Neutrophil (primary cell): Measurements from ENCODE around the gene MDM4.
"Not testable (repeated sequence)": the region's sequence is repeated elsewhere in the genome, so short reads cannot be mapped to it uniquely, and the experiment has no call there.

Experiments used
- H3K27ac ChIP-seq: fragments of 200-600 bp; sonication (generic); 2 replicates; pipeline ENCODE4 v1.5.1; 2016; ENCODE audit warnings: mild to moderate bottlenecking, moderate library complexity
- H3K27me3 ChIP-seq: fragments of 200-600 bp; sonication (generic); 2 replicates; pipeline ENCODE4 v1.6.0; 2016; ENCODE audit warnings: mild to moderate bottlenecking
- H3K36me3 ChIP-seq: fragments of 200-600 bp; sonication (generic); 2 replicates; pipeline ENCODE4 v1.5.1; 2017
- H3K4me1 ChIP-seq, 2 experiments: fragments of 200-600 bp in 1 of 2; sonication (generic) in 1 of 2; 1 replicate in 1 of 2; 2 replicates in 1 of 2; pipeline versions ENCODE4 v1.5.1 to v1.6.1; 2013 to 2016; ENCODE audit warnings: low read depth in 1 of 2, low read length in 1 of 2, mild to moderate bottlenecking in 1 of 2, moderate library complexity in 1 of 2; ENCODE audit not compliant: control insufficient read depth in 1 of 2, insufficient read depth in 1 of 2
- H3K4me3 ChIP-seq, 2 experiments: fragments of 200-600 bp in 1 of 2; sonication (generic) in 1 of 2; 1 replicate in 1 of 2; 2 replicates in 1 of 2; pipeline ENCODE4 v1.5.1; 2013 to 2016; ENCODE audit warnings: low read depth in 1 of 2, low read length in 1 of 2, mild to moderate bottlenecking in 1 of 2, moderate library complexity in 1 of 2
- H3K9me3 ChIP-seq: fragments of 200-600 bp; sonication (generic); 2 replicates; pipeline ENCODE4 v1.5.1; 2016
- CTCF ChIP-seq: fragments of 200-600 bp; sonication (generic); IDR thresholded peaks from 2 replicates; pipeline ENCODE4 v1.5.1; 2016; ENCODE audit warnings: antibody characterized with exemption

The MDM4 gene

GRCh38 chr1:204556458-204557052 is 40.3 kb downstream of the MDM4 start:
- Histone ChIP-seq H3K27me3 (no peaks in the 10 kb centered on the region), H3K27ac (no peak overlapping the region), H3K9me3 (no peaks in the 10 kb centered on the region), H3K36me3 (peaks cover 86% of the 10 kb centered on the region), H3K4me3 (no peak overlapping the region), H3K4me1 (no peaks in the 10 kb centered on the region)
- no peak for TF ChIP-seq CTCF

GRCh38 chr1:204558467-204558866 is 42.3 kb downstream of the MDM4 start:
- no peak for TF ChIP-seq CTCF
- no peaks in the 10 kb centered on the region for H3K9me3 ChIP-seq

GRCh38 chr1:204560002-204560401 is 43.8 kb downstream of the MDM4 start:
- not testable (repeated sequence) for H3K4me3 ChIP-seq, H3K27ac ChIP-seq, H3K9me3 ChIP-seq, H3K4me1 ChIP-seq, H3K27me3 ChIP-seq
- peaks cover 85% of the 10 kb centered on the region for H3K36me3 ChIP-seq

More at GRCh38 chr1:204558467-204558866, 42.3 kb downstream of the MDM4 start:
- Histone ChIP-seq H3K27ac (no peak overlapping the region), H3K36me3 (peaks cover 88% of the 10 kb centered on the region), H3K4me3 (no peak overlapping the region), H3K4me1 (no peaks in the 10 kb centered on the region), H3K27me3 (no peaks in the 10 kb centered on the region)

- no peaks in the 10 kb centered on the region for H3K4me1 ChIP-seq
- no peak overlapping the region for H3K27ac ChIP-seq
- no peaks in the 10 kb centered on the region for H3K9me3 ChIP-seq
- TF ChIP-seq CTCF: no peak
- peaks cover 85% of the 10 kb centered on the region for H3K36me3 ChIP-seq
- no peak overlapping the region for H3K4me3 ChIP-seq
- H3K27me3 ChIP-seq: no peaks in the 10 kb centered on the region
Measured at GRCh38 chr1:204560590-204561150, 44.5 kb downstream of the MDM4 start.

- no peak overlapping the region for H3K27ac ChIP-seq
- no peaks in the 10 kb centered on the region for H3K27me3 ChIP-seq
- H3K36me3 ChIP-seq: peaks cover 88% of the 10 kb centered on the region
- H3K4me3 ChIP-seq: no peak overlapping the region
- H3K4me1 ChIP-seq: no peaks in the 10 kb centered on the region
- H3K9me3 ChIP-seq: no peaks in the 10 kb centered on the region
- no peak for TF ChIP-seq CTCF
Measured at GRCh38 chr1:204562075-204562990, 46.1 kb downstream of the MDM4 start.

- H3K27me3 ChIP-seq: no peaks in the 10 kb centered on the region
- H3K9me3 ChIP-seq: no peaks in the 10 kb centered on the region
- H3K4me3 ChIP-seq: no peak overlapping the region
- H3K4me1 ChIP-seq: no peaks in the 10 kb centered on the region
- no peak overlapping the region for H3K27ac ChIP-seq
- no peak for TF ChIP-seq CTCF
- peaks cover 93% of the 10 kb centered on the region for H3K36me3 ChIP-seq
Measured at GRCh38 chr1:204563307-204563706, 47.1 kb downstream of the MDM4 start.
